GM19324 (cell line): Measurements from ENCODE around the gene ONECUT3.
"Not testable (repeated sequence)": the region's sequence is repeated elsewhere in the genome, so short reads cannot be mapped to it uniquely, and the experiment has no call there.

ENCODE experiments used
- ATAC-seq: cut with Tn5 transposase; IDR thresholded peaks from one replicate; pipeline ENCODE4 v1.9.1; 2021; ENCODE audit warnings: mild to moderate bottlenecking, moderate library complexity; ENCODE audit not compliant: unreplicated experiment, low FRiP score

ONECUT3 gene

DNA sequence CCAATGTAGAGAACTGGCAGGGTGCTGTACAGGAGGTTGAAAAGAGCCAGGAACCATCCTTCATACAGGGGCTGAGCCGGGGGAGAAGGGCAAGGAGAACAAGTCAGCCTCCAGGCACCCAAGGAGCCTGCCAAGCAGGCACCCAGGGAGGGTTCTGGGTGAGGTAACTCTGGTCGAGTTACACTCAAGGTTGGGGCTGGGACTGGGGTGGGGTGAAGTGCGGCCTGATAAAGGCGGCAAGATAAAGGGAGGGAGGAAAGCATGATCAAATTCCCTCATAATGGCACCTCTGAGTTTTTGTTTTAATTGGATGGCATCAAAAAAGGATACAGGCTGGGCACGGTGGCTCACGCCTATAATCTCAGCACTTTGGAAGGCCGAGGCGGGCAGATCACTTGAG, 33.8 kb downstream of the ONECUT3 start:
- no peak for ATAC-seq

DNA sequence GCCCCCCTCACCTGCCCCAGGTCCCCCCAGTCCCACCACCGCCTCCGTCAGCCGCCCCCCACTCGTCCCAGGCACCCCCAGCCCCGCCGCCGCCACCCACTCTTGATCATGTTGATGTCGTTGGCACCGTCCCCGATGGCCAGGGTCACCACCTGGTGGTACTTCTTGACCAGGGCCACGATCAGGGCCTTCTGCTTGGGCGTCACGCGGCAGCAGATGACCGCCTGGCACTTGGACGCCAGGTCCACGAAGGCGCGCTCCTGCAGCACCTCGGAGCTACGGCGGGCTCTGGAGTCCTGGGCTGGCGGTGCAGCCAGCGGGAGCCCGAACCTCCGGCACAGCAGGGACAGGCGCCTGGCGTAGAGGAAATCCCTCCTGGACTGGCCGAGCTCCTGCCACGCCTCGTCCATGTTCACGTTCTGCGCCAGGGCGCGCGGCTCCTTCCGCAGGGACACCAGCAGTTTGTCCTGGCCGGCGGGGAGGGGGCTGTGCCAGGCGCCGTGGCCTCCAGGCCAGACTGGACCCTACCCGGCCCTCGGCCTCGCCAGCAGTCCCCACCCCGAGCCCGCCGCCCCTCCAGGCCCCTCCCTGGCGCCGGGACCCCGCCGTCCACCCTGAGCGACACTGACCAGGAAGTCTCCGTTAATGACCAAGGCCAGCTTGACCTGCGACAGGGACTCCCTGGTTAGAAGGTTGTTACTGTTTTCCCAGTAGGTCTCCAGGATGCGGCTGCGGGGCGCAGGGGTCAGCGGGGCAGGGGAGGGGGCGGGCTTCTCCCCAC, 36.1 kb downstream of the ONECUT3 start:
- ATAC-seq, result no peak

DNA sequence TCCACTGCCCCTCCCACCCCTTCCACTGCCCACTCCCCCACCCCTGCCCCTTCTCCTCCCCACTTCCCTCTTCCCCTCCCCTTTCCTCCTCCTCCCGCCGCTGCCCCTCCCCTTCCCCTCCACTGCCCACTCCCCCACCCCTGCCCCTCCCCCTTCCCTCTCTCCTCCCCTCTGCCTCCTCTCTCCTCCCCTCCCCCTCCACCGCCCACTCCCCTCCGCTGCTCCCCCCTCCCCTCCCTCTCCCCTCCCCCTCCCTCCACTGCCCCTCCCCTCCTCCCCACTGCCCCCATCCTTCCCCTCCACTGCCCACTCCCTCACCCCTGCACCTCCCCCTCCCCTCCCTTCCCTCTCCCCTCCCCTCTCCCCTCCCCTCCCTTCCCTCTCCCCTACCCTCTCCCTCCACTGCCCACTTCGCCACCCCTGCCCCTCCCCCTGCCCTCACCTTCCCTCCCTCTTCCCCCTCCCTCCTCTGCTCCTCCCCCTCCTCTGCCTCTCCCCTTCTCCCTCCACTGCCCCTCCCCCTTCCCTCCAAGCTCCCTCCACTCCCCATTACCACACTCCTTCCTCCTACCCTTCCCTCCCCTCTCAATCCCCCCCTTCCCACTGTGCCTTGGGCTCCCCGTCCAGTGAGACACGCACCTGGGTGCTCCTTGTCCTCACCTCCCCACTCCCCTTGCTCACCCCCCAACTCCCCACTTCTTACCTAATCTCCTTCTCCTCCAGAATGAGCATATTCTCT, 36.9 kb downstream of the ONECUT3 start:
- no peak for ATAC-seq

DNA sequence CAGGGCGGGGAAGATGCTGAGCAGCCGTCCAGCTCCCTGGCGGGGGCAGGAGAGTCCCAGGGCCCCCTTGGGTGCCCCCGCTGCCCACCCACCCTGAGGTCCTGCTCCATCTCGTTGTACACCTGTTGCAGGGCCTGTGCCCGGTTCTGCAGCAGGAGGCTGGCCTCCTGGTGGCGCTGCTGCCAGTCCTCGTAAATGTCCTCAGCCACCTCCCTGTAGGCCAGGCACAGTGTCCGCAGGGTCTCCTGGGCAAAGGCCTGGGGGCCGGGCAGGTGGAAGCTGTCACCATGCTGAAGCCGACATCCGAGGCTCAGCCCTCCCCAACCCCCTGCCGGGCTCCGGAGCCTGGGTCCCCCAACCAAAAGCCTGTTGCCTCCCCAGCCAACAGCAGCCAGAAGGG, 38.6 kb downstream of the ONECUT3 start:
- ATAC-seq, result no peak

DNA sequence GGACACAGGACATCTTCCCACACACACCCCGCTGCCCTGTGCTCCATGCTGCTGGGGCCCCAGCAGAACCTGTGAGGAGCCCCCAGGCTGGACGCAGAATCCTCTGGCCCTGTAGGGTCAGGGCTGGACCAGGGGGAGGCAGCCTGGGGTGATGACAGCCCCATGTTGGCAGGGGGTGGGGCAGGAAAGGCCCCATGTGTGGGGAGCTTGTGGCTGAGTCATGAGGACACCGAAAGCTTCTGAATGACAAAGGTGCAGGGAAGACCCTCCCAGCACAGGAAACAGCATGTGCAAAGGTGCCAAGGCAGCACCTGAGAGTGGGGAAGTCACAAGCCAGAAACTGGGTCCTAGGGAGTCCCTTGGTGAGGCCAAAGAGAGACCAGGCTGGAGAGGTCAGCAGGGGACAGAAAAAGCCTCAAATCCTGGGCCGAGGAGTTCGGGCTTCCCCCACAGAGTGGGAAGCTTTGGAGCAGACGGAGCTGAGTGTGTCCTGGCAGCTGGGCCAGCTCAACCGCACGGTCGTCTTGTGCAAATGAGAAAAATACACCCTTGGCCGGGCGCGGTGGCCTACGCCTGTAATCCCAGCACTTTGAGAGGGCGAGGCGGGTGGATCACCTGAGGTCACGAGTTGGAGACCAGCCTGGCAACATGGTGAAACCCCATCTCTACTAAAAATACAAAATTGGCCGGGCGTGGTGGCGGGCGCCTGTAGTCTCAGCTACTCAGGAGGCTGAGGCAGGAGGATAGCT, 41.3 kb downstream of the ONECUT3 start:
- no peak for ATAC-seq

DNA sequence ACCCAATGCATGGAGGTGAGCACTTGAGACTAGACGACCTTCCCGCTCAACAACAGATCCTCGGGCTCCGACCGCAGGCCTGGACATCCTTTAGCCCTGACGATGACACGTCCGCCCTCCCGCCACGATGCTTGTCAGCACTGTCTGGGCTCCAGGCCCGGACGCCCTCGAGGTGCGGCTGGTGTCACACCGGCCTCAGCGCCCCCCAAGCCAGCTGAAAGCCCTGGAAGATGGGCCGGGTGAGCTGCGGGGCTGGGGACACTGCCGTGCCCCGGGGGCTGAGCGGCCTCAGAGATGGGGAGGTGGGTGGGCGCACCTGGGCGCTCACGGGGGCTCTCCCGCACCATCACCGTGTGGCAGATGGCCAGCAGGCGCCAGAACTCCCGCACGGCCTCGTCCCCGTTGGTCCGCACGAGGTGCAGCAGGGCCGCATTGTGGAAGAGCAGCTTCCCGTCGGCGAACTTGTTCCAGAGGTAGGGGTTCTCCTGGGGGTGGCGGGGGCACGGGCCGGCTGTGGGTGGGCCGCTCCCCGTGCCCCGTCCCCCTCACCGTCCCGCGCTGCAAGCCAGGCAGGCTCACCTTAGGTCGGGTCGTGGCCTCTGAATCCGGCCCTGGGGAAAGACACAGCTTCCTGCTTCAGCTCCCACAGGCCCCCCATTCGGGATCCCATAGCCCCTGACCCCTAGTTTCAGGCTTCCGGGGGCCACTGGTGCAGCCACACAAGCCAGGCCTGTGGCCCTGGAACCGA, 43.3 kb downstream of the ONECUT3 start:
- ATAC-seq, result no peak

DNA sequence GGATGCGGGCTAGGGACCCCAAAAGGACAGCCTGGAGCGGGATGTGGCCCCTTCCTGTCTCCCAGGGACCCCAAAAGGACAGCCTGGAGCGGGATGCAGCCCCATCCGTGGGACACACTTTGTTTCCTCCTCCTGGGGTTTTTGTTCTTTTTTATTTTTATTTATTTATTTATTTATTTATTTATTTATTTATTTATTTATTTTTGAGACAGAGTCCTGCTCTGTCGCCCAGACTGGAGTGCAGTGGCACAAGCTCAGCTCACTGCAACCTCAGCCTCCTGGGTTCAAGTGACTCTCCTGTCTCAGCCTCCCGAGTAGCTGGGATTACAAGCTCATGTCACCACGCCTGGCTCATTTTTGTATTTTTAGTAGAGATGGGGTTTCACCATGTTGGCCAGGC, 44.0 kb downstream of the ONECUT3 start:
- not testable (repeated sequence) for ATAC-seq

DNA sequence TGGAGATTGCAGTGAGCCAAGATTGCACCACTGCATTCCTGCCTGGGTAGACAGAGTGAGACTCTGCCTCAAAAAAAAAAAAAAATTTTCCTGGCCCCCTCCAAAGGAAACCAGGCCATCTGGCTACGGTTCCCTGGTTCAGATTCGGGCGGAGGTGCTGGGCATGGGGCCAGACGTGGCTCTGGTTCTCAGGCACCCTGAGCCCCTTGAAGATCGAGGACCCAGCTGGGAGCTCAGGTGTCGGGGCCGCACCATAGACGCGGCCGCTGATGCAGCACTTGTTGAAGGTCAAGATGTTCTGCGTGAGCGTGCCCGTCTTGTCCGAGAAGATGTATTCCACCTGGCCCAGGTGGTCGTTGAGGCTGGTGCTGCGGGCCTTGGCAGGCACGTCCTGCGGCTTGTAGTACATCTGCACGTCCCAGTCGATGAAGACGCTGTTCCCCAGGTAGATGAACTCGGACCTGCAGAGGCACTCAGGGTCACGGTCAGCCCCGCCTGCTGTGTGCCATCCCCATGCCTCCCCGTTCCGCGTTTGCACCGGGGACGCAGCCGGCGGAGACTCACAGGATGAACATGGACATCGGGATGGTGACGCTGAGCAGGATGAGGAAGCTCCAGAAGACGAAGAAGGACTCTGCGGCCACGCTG, 46.5 kb downstream of the ONECUT3 start:
- no peak for ATAC-seq

DNA sequence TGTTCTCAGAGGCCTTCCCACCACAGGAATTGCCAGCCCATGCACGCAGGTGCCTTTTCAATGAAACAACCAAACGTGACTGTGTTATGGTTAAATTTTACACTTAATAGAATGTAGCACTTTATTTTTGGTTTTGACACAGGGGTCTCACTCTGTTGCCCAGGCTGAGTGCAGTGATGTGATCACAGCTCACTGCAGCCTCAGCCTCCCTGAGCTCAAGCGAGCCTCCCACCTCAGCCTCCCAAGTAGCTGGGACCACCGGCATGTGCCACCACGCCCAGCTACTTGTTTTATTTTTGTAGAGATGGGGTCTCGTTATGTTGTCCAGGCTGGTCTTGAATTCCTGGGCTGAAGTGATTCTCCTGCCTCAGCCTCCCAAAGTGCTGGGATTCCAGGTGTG, 51.6 kb downstream of the ONECUT3 start:
- ATAC-seq, result no peak

DNA sequence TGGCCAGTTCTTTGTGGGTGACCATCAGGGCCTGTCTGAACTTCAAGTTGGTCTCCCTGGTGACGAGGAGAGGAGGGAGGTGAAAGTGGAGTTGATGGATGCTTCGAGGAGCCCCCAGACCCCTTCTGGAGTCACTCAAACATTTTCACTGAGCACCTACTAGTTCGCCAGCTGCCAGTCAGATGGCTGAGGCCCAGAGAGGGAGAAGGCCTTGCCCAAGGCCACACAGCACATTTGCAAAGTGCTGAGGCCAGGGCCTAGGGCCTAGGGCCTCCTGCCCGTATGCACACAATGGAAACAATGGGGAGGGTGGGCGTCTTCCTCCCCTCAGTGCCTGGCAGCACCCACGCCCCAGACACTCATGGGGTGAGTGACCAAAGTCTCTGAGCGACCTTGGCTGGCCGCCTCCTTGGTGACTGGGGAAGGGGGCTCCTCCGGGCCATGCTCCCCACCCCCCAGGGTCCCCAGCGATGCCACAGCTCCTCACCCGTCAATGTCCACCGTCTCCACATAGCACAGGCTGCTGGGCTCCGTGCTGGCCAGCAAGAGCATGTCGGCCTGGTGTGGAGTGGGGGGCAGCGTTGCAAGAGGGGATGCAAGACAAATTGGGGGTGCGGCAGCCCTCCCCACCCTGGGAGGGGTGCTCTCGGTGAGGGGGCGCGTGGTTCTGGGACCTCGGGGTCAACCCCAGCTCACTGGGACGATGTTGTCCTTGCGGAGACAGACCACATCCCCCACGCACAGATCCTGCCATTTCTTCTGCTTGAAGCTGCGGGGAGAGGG, 52.3 kb downstream of the ONECUT3 start:
- ATAC-seq, result no peak

DNA sequence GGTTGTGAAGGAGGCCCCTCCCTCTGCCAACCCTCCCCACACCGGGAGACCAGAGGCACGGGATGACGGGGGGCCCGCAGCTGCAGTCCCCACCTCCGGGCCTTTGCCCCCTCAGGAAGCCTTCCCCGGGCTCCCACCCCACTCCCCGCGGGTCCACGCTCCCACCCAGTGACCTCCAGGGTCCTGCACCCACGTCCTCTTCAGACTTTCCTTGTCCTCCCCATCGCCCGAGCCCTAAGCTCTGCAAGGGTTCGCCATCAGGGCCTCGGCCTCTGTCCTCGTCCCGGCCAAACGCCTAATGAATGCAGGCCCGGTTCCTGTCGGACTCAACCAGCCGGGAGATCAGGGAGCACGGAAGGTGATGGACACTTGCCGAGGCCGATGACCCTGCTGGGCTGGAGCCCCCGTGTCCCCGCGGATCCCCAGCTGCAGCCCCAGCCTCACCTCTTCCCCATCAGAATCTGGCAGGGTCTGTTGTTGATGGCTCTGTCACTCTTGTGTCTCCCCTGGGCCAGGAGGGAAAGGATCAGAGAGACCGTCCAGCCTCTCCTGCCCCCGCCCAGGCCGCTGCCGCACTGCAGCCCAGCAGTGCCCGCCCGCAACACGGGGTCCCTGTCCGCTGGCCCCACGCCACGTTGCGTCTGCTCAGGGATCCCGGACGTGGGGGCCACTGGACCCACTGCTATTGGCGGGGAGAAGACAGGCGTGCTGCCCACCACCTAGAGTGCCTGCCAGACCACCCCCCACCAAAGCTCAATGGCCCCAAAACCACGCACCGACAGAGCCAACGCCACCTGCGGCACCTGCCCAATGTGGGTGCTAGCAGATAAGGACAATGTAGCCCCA, 53.1 kb downstream of the ONECUT3 start:
- ATAC-seq, result no peak

DNA sequence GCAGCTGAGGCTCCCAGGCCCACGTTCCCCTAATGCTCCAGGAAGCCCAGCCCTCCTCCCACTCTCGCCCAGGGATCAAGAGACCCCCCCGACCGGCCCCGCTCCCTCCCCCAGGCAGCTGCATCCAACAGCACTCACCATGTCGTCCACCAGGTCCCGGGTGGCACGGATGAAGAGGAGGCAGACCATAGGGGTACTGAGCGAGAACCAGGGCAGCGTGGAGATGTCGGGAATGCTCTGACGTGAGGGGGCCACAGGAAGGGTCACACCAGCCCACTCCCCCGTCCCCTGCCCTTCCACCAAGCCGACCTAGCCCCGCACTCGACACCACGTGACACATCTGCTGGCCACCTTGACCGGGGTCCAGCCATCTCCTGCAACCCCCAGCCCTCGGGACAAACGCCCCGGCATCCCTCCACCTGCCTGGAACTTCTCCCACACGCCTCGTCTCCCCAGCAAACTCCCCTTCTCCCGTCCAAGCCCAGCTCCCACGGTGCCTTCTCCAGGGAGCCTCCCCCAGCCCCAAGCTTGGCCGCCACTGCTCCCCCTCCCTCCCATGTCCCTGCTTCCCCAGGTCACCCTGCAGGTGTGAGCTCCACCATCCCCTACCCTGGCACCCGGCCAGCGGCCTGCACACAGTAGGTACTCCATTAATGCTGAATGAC, 53.9 kb downstream of the ONECUT3 start:
- ATAC-seq, result no peak

DNA sequence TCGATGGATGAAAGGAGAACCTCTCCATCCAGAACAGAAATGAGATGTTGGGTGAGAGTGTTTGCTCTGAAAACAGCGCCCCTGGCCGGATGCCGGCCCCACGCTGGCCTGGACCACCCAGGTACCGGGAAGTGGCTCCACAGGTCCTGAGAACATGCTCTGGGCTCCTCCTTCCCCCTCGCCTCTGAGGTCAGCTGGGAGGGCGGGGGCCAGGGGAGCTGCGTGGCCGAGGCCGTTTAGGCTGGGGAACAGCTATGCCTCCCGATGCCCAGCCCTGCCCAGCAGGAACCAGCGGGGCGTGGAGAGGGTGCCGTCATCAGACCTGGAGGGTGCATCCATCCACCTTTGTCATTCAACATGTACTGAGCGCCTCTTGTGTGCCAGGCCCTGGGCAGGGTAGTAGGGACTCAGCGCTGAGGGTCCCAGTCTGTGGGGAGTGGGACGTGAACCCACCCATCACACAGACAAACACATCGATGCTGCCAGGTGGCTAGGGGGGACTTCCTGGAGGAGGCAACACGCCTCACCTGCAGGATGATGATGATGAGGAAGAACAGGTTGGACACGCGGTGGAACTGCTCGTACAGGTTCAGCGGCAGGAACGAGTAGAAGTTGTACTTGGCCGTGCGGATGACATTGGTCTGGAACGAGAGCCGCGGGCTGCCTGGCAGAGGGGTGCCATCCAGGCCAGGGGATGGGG, 54.5 kb downstream of the ONECUT3 start:
- ATAC-seq, result no peak

DNA sequence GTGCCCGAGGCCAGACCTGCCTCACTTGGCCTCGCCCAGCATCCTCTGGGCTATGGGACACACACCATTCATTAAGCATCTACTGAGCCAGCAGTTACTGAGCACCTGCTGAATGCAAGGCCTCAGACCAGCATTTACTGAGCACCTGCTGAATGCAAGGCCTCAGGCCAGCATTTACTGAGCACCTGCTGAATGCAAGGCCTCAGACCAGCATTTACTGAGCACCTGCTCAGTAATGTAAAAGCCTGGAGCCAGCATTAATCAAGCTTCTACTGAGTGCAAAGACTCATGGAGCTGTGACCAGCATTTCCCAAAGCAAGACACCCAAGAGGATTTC, 55.1 kb downstream of the ONECUT3 start:
- no peak for ATAC-seq

DNA sequence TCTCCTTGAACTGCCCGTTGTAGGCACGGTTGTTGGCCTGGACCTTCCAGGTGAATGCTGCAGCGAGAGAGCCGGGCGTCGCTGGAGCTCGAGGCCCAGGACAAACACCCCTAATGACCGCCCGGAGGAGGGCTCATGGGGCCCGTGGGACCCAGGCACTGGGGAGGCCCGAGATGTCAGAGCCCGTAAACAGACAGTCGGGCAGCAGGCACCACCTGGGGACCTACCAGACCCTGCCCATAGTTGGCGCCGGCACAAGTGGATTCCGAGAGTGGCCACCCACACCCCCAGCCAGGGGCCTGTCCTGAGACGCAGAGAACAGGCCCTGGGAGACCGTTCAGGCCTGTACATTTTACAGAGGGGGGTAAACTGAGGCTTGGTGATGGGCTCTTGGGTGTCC, 56.4 kb downstream of the ONECUT3 start:
- no peak for ATAC-seq

DNA sequence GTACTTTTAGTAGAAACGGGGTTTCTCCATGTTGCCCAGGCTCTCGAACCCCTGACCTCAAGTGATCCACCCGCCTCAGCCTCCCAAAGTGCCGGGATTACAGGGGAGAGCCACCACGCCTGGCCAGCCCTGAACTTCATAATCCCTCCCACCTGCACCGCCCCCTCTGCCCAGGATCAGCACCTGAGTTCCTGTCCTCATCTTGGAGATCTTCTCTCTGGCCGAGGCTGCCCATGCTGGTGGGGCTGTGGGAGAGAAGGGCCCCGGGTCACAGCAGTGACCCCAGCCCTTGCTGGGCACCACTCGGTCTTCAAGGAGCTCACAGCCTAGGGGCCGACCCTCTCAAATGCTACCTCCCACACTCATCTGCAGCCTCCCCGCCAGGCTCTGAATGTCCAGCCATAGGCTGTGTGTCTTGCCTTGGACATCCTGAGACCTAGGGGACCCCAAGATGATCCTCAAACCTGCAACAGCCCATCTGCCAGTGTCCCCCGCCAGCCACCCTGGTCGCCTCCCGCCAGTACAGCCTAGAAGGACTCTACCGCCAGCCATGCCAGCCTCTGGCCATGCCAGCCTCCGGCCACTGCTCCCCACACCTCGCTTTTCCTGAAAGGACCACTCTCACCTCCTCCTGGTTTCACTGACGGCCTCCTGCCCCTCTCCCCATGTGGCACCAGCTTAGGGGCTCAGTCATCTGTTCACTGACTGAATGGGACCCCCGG, 57.3 kb downstream of the ONECUT3 start:
- ATAC-seq, result no peak

DNA sequence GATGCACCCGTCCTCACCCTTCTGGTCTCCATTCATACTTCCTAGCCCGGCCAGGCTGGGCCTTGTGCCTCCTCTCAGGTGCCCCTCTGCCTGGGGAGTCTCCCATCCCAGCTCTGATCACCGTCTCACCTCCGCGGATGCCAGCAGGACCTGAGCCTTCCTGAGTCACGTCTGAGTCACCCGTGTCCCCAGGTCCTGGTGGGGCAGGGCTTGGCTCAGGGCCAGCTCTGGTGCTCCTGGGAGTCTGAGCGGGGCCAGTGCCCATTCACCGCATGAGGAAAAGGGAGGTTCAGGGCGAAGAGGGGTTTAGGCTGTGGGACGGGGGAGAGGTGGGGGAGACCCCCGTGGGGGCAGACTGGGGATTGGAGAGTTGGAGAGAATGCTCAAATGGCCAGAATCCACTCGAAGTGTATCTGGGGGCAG, 58.2 kb downstream of the ONECUT3 start:
- ATAC-seq, result no peak
